ENCODE measurements around the gene SELENOF. TPM values are rescaled to one million over a fixed set of nuclear protein-coding genes. Genes with fewer than 3 reads are reported as not detected.

SELENOF gene
- total RNA-seq, result 189 and 214 TPM in 2 replicates

DNA sequence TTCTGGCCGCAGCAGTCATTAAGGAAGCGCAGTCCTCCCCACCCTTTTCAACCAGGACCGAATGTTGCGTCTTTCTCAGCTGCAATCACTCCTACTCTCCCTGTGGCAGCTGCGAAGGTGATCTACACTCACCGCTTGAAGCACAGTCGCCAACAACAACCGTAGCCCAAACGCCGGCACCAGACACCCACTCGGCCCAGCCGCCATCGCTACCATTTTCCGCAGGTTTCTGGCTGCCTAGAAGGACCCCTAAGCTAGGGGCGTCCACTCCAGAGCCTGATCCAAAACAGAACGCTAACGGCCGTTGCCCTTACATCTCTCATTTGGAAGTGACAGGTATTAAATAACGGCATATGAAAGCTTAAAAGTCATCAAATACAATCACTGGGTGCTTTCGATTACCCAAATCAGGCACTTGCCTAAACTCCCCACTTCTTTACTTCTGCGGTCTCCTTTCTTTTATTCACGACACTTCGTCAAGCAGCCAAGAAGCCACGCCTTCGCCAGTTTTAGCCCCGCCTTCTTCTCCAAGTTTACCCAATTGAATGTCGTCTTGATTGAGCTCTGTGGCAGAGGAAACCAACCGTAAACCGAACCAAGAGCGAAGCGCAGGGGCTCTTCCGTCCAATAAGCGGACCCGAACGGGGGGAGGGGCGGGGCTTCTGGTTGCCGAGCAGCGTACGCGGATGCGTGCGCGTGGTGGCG, at the start of gene SELENOF:
TSS of gene SELENOF (minus strand) at position 231 of the 705 bp plus-strand sequence. CDS start at position 216, 15 bp downstream.

DNA sequence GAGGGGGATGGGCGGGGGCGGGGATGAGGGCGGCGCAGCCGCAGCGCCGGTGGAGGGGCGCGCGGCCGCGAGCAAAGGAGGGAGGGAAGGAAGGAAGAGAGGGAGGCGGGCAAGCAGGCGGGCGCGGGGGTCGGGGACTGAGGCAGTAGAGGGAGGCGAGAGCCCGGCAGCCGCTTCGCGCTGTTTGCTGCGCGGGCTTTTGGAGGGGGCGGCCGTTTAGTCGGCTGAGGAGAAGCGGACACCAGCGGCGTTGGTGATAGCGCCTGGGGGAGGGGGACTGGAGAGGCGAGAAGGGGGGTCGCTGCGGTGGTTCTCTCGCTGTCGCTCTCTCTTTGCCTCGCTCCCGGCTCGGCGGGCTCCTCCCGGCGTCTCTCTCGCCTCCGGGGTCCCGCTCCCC, 673 bp upstream of the SELENOF start, which contains the start of gene HS2ST1:
TSS of gene HS2ST1 (plus strand) at position 35 of the 397 bp plus-strand sequence.

Other genes with a start within 250 kb of the SELENOF start
- gene SH3GLB1, start 209.6 kb downstream of the SELENOF start, total RNA-seq, result 38.8 and 40.1 TPM in 2 replicates
- 15.3 and 27.8 TPM in 2 replicates for gene HS2ST1, start 509 bp upstream of the SELENOF start, total RNA-seq